Endothelial cell of umbilical vein (primary cell): ENCODE results near the gene SOD3. TPM values are rescaled to one million over a fixed set of nuclear protein-coding genes. Genes with fewer than 3 reads are reported as not detected.

Experiments used
- BruUV-seq: library from RNA; stranded (reverse); fragments of 400-500 nt; replicated peaks from 2 replicates; lab custom pipeline; 2021; lab: Mats Ljungman, UMichigan
- CTCF ChIA-PET: fragments of 300-600, 350-600 bp; sonication (Branson Sonifier 250); formaldehyde crosslinking; loops from one replicate; lab custom pipeline; 2021; ENCODE audit warnings: antibody characterized with exemption, inconsistent platforms; lab: Charles Lee
- POLR2A ChIA-PET: fragments of 300-600, 350-600 bp; sonication (Branson Sonifier 250); formaldehyde crosslinking; loops from one replicate; lab custom pipeline; 2021; ENCODE audit warnings: antibody characterized with exemption, inconsistent platforms; lab: Charles Lee
- DNase-seq: peaks from one replicate; pipeline ENCODE4 v3.0.0-alpha.2; 2011; ENCODE audit warnings: low read depth, low spot score
- FAIRE-seq: peaks from 2 replicates; lab custom pipeline; 2011; peaks lifted over from hg19 to GRCh38; lab: Jason Lieb, UNC
- H2AFZ ChIP-seq: 2 replicates; pipeline ENCODE4 v1.6.0; 2012; ENCODE audit warnings: low read depth, low read length, control low read depth, inconsistent platforms
- H3K27ac ChIP-seq: 2 replicates; pipeline ENCODE4 v1.5.1; 2011; ENCODE audit warnings: low read depth, mild to moderate bottlenecking, control low read depth, low read length, moderate library complexity; ENCODE audit not compliant: insufficient read depth
- H3K27me3 ChIP-seq, 2 experiments: 2 replicates each; pipeline versions ENCODE4 v1.6.0 to v1.6.1; 2011; ENCODE audit warnings: low read length in 2 of 2, mixed read lengths in 1 of 2; ENCODE audit not compliant: control insufficient read depth in 2 of 2, insufficient read depth in 2 of 2
- H3K36me3 ChIP-seq, 2 experiments: 2 replicates in 1 of 2; 3 replicates in 1 of 2; pipeline ENCODE4 v1.5.1; 2011; ENCODE audit warnings: low read length in 2 of 2, mild to moderate bottlenecking in 1 of 2, moderate library complexity in 1 of 2; ENCODE audit not compliant: control insufficient read depth in 2 of 2, insufficient read depth in 2 of 2; ENCODE audit errors: extremely low read depth in 1 of 2
- H3K4me1 ChIP-seq: 3 replicates; pipeline ENCODE4 v1.5.1; 2011; ENCODE audit warnings: mild to moderate bottlenecking, low read length; ENCODE audit not compliant: control insufficient read depth, insufficient read depth; ENCODE audit errors: extremely low read depth
- H3K4me2 ChIP-seq: 2 replicates; pipeline ENCODE4 v1.6.1; 2011; ENCODE audit warnings: low read length, control low read depth, mixed read lengths; ENCODE audit not compliant: insufficient read depth
- H3K4me3 ChIP-seq, 3 experiments: fragments of 200-600 bp in 1 of 3; sonication (generic), shearing (Covaris generic) in 1 of 3; replicated peaks in 1 of 3; 2 replicates each; pipeline ENCODE4 v1.5.1; 2011 to 2016; ENCODE audit warnings: control low read depth in 3 of 3, low read length in 3 of 3, mild to moderate bottlenecking in 2 of 3, inconsistent platforms in 1 of 3, low read depth in 1 of 3, moderate library complexity in 1 of 3; ENCODE audit not compliant: insufficient read depth in 1 of 3
- H3K79me2 ChIP-seq: 2 replicates; pipeline ENCODE4 v1.6.0; 2012; ENCODE audit warnings: low read length, inconsistent platforms; ENCODE audit not compliant: control insufficient read depth, insufficient read depth
- H3K9ac ChIP-seq: replicated peaks from 2 replicates; pipeline ENCODE3; 2011; ENCODE audit warnings: low read length, control low read depth; ENCODE audit not compliant: insufficient read depth; ENCODE audit errors: extremely low read depth
- H3K9me1 ChIP-seq: replicated peaks from 3 replicates; pipeline ENCODE4 v1.6.0; 2011; ENCODE audit warnings: mild to moderate bottlenecking, low read length; ENCODE audit not compliant: control insufficient read depth, insufficient read depth; ENCODE audit errors: extremely low read depth
- H3K9me3 ChIP-seq: replicated peaks from 2 replicates; pipeline ENCODE4 v1.5.1; 2012; ENCODE audit warnings: low read length, inconsistent platforms; ENCODE audit not compliant: control insufficient read depth, insufficient read depth
- H4K20me1 ChIP-seq: replicated peaks from 2 replicates; pipeline ENCODE3; 2011; ENCODE audit warnings: mild to moderate bottlenecking, low read length; ENCODE audit not compliant: control insufficient read depth, insufficient read depth; ENCODE audit errors: extremely low read depth
- EZH2 ChIP-seq: IDR thresholded peaks from 2 replicates; pipeline ENCODE4 v1.6.1; 2012; ENCODE audit warnings: borderline replicate concordance, low read depth, mild to moderate bottlenecking, moderate library complexity, low read length, inconsistent platforms; ENCODE audit not compliant: severe bottlenecking
- FOS ChIP-seq: IDR thresholded peaks from 2 replicates; pipeline ENCODE4 v1.6.1; 2011; ENCODE audit warnings: mild to moderate bottlenecking, low read length, moderate library complexity, borderline replicate concordance; ENCODE audit not compliant: insufficient read depth
- GATA2 ChIP-seq: IDR thresholded peaks from 2 replicates; pipeline ENCODE4 v1.7.0; 2011; ENCODE audit warnings: low read depth, mild to moderate bottlenecking, moderate library complexity, mixed read lengths, low read length; ENCODE audit not compliant: insufficient read length, insufficient read depth
- JUN ChIP-seq: IDR thresholded peaks from 2 replicates; pipeline ENCODE4 v1.6.1; 2011; ENCODE audit warnings: borderline replicate concordance, low read depth; ENCODE audit not compliant: insufficient read length, insufficient read depth
- MYC ChIP-seq: IDR thresholded peaks from one replicate; pipeline ENCODE4 v1.6.1; 2011; ENCODE audit warnings: mild to moderate bottlenecking, low read depth, low read length
- POLR2A ChIP-seq: IDR thresholded peaks from 2 replicates; pipeline ENCODE4 v1.6.1; 2012; ENCODE audit warnings: low read depth, mild to moderate bottlenecking, control low read depth, low read length
- POLR2AphosphoS5 ChIP-seq: IDR thresholded peaks from 2 replicates; pipeline ENCODE4 v1.6.1; 2012; ENCODE audit warnings: low read depth, mild to moderate bottlenecking, control low read depth, low read length, moderate library complexity; ENCODE audit not compliant: insufficient read depth
- dilution Hi-C: fragments of 300-500 bp; cut with MboI; formaldehyde crosslinking; loops from one replicate; pipeline ENCODE4 v1.15.0; 2019; ENCODE audit warnings: low sequenced_read_pairs; ENCODE audit not compliant: extremely low pct_ligation_motif_present
- intact Hi-C: fragments of 100-400 bp; cut with micrococcal nuclease; formaldehyde crosslinking; loops from one replicate; pipeline ENCODE4 v1.10.0; 2022
- polyA plus RNA-seq, 4 experiments: library from polyadenylated mRNA; depleted of rRNA in 3 of 4; stranded (reverse) in 3 of 4; unstranded in 1 of 4; fragments of >200 nt; gene quantifications; 2 replicates each; pipeline versions ENCODE4 v1.2.1 to v1.2.3, GENCODE V29; 2011 to 2012; ENCODE audit warnings: missing spikeins in 1 of 4
- total RNA-seq: library from RNA; stranded (reverse); gene quantifications from 2 replicates; pipeline ENCODE4 v1.2.3, GENCODE V29; 2021
- TF ChIP-seq, protein P1 (sequence below), 2 donors: IDR thresholded peaks; 1 replicate in 1 of 2; 2 replicates in 1 of 2; pipeline ENCODE4 v1.5.1; 2011; ENCODE audit warnings: low read length in 2 of 2, mild to moderate bottlenecking in 2 of 2, moderate library complexity in 2 of 2, control low read depth in 1 of 2, inconsistent platforms in 1 of 2, low read depth in 1 of 2; ENCODE audit not compliant: insufficient read depth in 1 of 2; ENCODE audit errors: extremely low read depth in 1 of 2
- TF ChIP-seq, protein P2 (sequence below): IDR thresholded peaks from 2 replicates; pipeline ENCODE4 v1.6.1; 2011; ENCODE audit not compliant: insufficient read depth, insufficient read length

Gene SOD3
- total and polyA plus RNA-seq, 2 donors (not counting 3 experiments of a cell fraction or from before 2014, with no cell fraction given) = not detected

DNA sequence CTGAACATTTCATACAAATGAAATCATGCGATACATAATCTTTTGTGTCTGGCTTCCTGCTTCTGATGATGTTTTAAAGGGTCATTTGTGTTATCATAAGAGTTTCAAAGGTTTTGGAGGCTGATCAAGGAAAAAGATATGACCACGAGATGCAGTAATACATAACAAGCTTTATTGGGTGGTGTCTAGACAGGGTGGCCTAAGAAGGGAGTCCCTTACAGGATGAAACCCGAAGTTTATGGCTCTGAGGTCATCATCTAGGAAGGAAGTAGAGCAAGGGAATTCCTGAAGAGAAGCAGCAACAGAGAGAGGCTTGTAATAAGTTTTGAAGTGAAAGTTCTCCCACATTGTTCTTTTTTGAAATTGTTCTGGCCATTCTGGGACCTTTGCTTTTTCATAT lies 40.8 kb upstream of the SOD3 start:
- no peak for TF ChIP-seq EZH2
- TF ChIP-seq MYC = no peak
- no peak for TF ChIP-seq FOS
- no peak for TF ChIP-seq POLR2A
- no peak for TF ChIP-seq JUN
- no peak for TF ChIP-seq POLR2AphosphoS5
- TF ChIP-seq GATA2 = no peak
- TF ChIP-seq, protein P1, sequence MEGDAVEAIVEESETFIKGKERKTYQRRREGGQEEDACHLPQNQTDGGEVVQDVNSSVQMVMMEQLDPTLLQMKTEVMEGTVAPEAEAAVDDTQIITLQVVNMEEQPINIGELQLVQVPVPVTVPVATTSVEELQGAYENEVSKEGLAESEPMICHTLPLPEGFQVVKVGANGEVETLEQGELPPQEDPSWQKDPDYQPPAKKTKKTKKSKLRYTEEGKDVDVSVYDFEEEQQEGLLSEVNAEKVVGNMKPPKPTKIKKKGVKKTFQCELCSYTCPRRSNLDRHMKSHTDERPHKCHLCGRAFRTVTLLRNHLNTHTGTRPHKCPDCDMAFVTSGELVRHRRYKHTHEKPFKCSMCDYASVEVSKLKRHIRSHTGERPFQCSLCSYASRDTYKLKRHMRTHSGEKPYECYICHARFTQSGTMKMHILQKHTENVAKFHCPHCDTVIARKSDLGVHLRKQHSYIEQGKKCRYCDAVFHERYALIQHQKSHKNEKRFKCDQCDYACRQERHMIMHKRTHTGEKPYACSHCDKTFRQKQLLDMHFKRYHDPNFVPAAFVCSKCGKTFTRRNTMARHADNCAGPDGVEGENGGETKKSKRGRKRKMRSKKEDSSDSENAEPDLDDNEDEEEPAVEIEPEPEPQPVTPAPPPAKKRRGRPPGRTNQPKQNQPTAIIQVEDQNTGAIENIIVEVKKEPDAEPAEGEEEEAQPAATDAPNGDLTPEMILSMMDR (IDR thresholded peaks at IDR 0.05; ENCODE audit: extremely low read depth in 1 of 2, insufficient read depth in 1 of 2, low read depth in 1 of 2, low read length in 2 of 2) = no peak
- TF ChIP-seq, protein P2, sequence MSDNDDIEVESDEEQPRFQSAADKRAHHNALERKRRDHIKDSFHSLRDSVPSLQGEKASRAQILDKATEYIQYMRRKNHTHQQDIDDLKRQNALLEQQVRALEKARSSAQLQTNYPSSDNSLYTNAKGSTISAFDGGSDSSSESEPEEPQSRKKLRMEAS = no peak
- no peak overlapping the region for H3K4me2 ChIP-seq
- BruUV-seq = no TSS peak
- intact Hi-C loops (no loop called here), dilution Hi-C loops (no loop called here)
- no peaks in the 10 kb centered on the region for H4K20me1 ChIP-seq
- H3K4me1 ChIP-seq = no peaks in the 10 kb centered on the region
- CTCF ChIA-PET = no interaction called here
- POLR2A ChIA-PET = no interaction called here
- H2AFZ ChIP-seq = no peak overlapping the region
- peak; percentile 66 for FAIRE-seq
- H3K27me3 ChIP-seq = no peaks in the 10 kb centered on the region
- H3K27ac ChIP-seq = no peak overlapping the region
- no peak overlapping the region for H3K4me3 ChIP-seq
- H3K79me2 ChIP-seq = no peaks in the 10 kb centered on the region
- DNase-seq = peak; percentile 3
- no peak overlapping the region for H3K9ac ChIP-seq
- H3K9me1 ChIP-seq = no peaks in the 10 kb centered on the region
- no peaks in the 10 kb centered on the region for H3K36me3 ChIP-seq
- no peaks in the 10 kb centered on the region for H3K9me3 ChIP-seq
